ENCODE data around the gene ST3GAL4.

GRCh38 chr11:126420698-126421256 is 65.3 kb downstream of the ST3GAL4 start:
- TF ChIP-seq CTCF (optimal IDR thresholded peaks at IDR 0.05 in 1 of 3, IDR thresholded peaks at IDR 0.05 in 1 of 3, conservative IDR thresholded peaks at IDR 0.05 in 1 of 3; ENCODE audit: extremely low read depth in 1 of 3, insufficient read depth in 2 of 3, low read length in 3 of 3) (no peak), EZH2 (IDR thresholded peaks at IDR 0.05; ENCODE audit: low read length) (no peak)
